Trophoblast cell (in vitro differentiated cells and primary cell): ENCODE results near the gene ABLIM2.

Experiments
- DNase-seq, 2 donors: peaks; one replicate each; pipeline ENCODE4 v3.0.0-alpha.2; 2016
- H2AFZ ChIP-seq: 2 replicates; pipeline ENCODE4 v1.6.1; 2013; ENCODE audit warnings: low read length, moderate library complexity, mild to moderate bottlenecking; ENCODE audit not compliant: insufficient read depth, poor library complexity
- H2AK5ac ChIP-seq: 2 replicates; pipeline ENCODE4 v1.6.1; 2013; ENCODE audit warnings: mild to moderate bottlenecking, low read length
- H2BK120ac ChIP-seq: 2 replicates; pipeline ENCODE4 v1.6.1; 2013; ENCODE audit warnings: low read length, mild to moderate bottlenecking, moderate library complexity; ENCODE audit not compliant: insufficient read depth, poor library complexity
- H2BK12ac ChIP-seq: 2 replicates; pipeline ENCODE4 v1.6.1; 2013; ENCODE audit warnings: mild to moderate bottlenecking, low read length, moderate library complexity
- H2BK5ac ChIP-seq: 2 replicates; pipeline ENCODE4 v1.6.1; 2013; ENCODE audit warnings: low read length, low read depth, moderate library complexity, mild to moderate bottlenecking; ENCODE audit not compliant: poor library complexity
- H3K14ac ChIP-seq: 2 replicates; pipeline ENCODE4 v1.6.1; 2013; ENCODE audit warnings: mild to moderate bottlenecking, low read length
- H3K18ac ChIP-seq: 2 replicates; pipeline ENCODE4 v1.6.1; 2013; ENCODE audit warnings: mild to moderate bottlenecking, low read length
- H3K23ac ChIP-seq: 2 replicates; pipeline ENCODE4 v1.6.1; 2013; ENCODE audit warnings: low read length
- H3K27ac ChIP-seq: 2 replicates; pipeline ENCODE4 v1.5.1; 2013; ENCODE audit warnings: low read depth, mild to moderate bottlenecking, inconsistent platforms, low read length, moderate library complexity
- H3K27me3 ChIP-seq: 2 replicates; pipeline ENCODE4 v1.6.1; 2013; ENCODE audit warnings: inconsistent platforms, mild to moderate bottlenecking, low read length, moderate library complexity; ENCODE audit not compliant: insufficient read depth
- H3K36me3 ChIP-seq, 2 experiments: 1 replicate in 1 of 2; 2 replicates in 1 of 2; pipeline ENCODE4 v1.6.1; 2013; ENCODE audit warnings: low read length in 2 of 2, mild to moderate bottlenecking in 2 of 2, moderate library complexity in 1 of 2; ENCODE audit not compliant: insufficient read depth in 2 of 2, control insufficient read depth in 1 of 2
- H3K4ac ChIP-seq: 2 replicates; pipeline ENCODE4 v1.6.1; 2013; ENCODE audit warnings: low read depth, mild to moderate bottlenecking, low read length, moderate library complexity
- H3K4me1 ChIP-seq, 2 experiments: 1 replicate in 1 of 2; 2 replicates in 1 of 2; pipeline ENCODE4 v1.6.1; 2013; ENCODE audit warnings: low read length in 2 of 2, mild to moderate bottlenecking in 2 of 2, moderate library complexity in 1 of 2; ENCODE audit not compliant: insufficient read depth in 2 of 2, control insufficient read depth in 1 of 2
- H3K4me2 ChIP-seq: 2 replicates; pipeline ENCODE4 v1.6.1; 2013; ENCODE audit warnings: inconsistent platforms, mild to moderate bottlenecking, low read length, moderate library complexity
- H3K4me3 ChIP-seq: 2 replicates; pipeline ENCODE4 v1.5.1; 2013; ENCODE audit warnings: mild to moderate bottlenecking, low read depth, low read length, inconsistent platforms
- H3K79me1 ChIP-seq: one replicate; pipeline ENCODE4 v1.6.1; 2013; ENCODE audit warnings: low read length
- H3K79me2 ChIP-seq: 2 replicates; pipeline ENCODE4 v1.6.1; 2013; ENCODE audit warnings: low read length, mild to moderate bottlenecking; ENCODE audit not compliant: control insufficient read depth, insufficient read depth, poor library complexity
- H3K9ac ChIP-seq: 2 replicates; pipeline ENCODE4 v1.6.1; 2013; ENCODE audit warnings: mild to moderate bottlenecking, low read length
- H3K9me3 ChIP-seq: 2 replicates; pipeline ENCODE4 v1.6.1; 2013; ENCODE audit warnings: low read depth, mild to moderate bottlenecking, control low read depth, inconsistent platforms, low read length; ENCODE audit not compliant: insufficient read depth
- H4K12ac ChIP-seq: 2 replicates; pipeline ENCODE4 v1.6.1; 2013; ENCODE audit warnings: low read depth, mild to moderate bottlenecking, low read length, moderate library complexity
- H4K8ac ChIP-seq: 2 replicates; pipeline ENCODE4 v1.6.1; 2013; ENCODE audit warnings: low read depth, mild to moderate bottlenecking, low read length, moderate library complexity
- H4K91ac ChIP-seq: one replicate; pipeline ENCODE4 v1.6.1; 2013; ENCODE audit warnings: low read depth, mild to moderate bottlenecking, low read length, moderate library complexity
- WGBS: extraction: QIAGEN DNeasy Blood & Tissue Kit; methylation state at CpG from one replicate; pipeline ENCODE4 v1.1.7; 2013; ENCODE audit warnings: missing lambda C conversion rate; ENCODE audit not compliant: insufficient read length, insufficient coverage; ENCODE audit errors: extremely low coverage; 5-methylcytosine and 5-hydroxymethylcytosine counted together

Gene ABLIM2

DNA sequence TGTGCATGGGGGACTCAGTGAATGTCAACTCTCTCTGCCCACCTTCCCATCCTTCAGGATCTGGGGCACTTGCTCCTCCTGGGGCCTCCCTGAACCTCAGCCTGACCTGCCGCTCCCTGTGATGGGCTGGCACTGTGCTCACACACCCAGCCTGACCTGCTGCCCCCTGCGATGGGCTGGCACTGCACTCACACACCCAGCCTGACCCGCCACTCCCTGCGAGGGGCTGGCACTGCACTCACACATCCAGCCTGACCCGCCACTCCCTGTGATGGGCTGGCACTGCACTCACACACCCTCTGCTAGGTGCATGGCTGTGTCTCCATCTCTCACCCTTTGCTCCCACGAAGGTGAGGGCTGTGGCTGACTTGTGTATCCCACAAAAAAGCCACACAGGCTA, 103.4 kb downstream of the ABLIM2 start:
- no CpG with 5 or more reads among the region's 6 CpGs for WGBS

DNA sequence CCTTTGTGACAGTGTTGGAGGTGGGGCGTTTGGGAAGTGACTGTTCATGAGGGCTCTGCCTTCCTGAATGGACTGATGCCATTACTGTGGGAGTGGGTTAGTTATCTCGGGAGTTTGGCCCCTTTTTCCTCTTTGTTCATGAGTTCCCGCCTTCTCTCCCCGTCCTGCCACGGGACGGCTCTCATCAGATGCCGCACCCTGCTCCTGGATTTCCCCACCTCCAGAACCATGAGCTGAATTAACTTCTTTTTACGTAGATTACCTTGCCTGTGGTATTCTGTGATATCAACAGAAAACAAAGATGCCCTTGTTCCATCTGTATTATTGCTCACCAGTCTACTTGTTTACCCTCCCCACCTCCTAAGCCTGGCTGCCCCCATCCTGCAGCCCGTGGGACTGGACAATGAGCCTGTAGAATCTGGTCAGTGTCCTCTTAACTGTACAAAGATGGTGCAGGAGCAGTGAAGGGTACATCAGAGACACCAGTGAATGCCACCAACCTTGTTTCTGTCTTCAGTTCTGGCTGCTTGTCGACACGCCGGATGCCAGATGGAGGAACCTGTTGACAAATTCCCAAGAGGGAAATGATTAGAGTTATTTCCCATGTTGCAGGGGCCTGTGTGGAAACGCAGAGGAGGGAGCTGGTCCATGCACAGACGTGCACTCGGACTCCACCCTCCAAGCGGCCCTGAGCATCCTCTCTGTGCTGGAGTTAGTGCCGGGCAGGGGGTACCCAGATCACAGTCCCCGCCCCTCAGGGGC, 104.7 kb downstream of the ABLIM2 start:
- no peak overlapping the region for H2AFZ ChIP-seq
- no peak overlapping the region for H4K91ac ChIP-seq
- H3K27me3 ChIP-seq: no peaks in the 10 kb centered on the region
- H4K8ac ChIP-seq: no peak overlapping the region
- no peak overlapping the region for H3K4ac ChIP-seq
- H2BK5ac ChIP-seq: no peak overlapping the region
- H4K12ac ChIP-seq: no peak overlapping the region
- DNase-seq: no peak
- H3K14ac ChIP-seq: no peak overlapping the region
- H3K4me2 ChIP-seq: no peak overlapping the region
- peaks cover 6% of the 10 kb centered on the region for H3K9me3 ChIP-seq
- H2BK120ac ChIP-seq: no peak overlapping the region
- no peak overlapping the region for H2AK5ac ChIP-seq
- H3K23ac ChIP-seq: no peak overlapping the region
- no peak overlapping the region for H3K27ac ChIP-seq
- no peak overlapping the region for H3K18ac ChIP-seq
- peaks cover 10 to 11% of the 10 kb centered on the region in 2 experiments for H3K4me1 ChIP-seq
- WGBS: no CpG with 5 or more reads among the region's 18 CpGs
- H3K4me3 ChIP-seq: no peak overlapping the region
- H2BK12ac ChIP-seq: no peak overlapping the region
- H3K79me1 ChIP-seq: no peaks in the 10 kb centered on the region
- H3K9ac ChIP-seq: no peak overlapping the region
- no peaks in the 10 kb centered on the region for H3K79me2 ChIP-seq
- H3K36me3 ChIP-seq: no peaks in the 10 kb centered on the region

More for the DNA sequence above, 103.4 kb downstream of the ABLIM2 start:
- no peak overlapping the region for H2AFZ ChIP-seq
- H2BK5ac ChIP-seq: no peak overlapping the region
- H3K23ac ChIP-seq: no peak overlapping the region
- no peak overlapping the region for H3K9ac ChIP-seq
- H3K4me1 ChIP-seq: peaks cover 1 to 4% of the 10 kb centered on the region in 2 experiments
- no peak for DNase-seq
- H3K14ac ChIP-seq: no peak overlapping the region
- H2BK12ac ChIP-seq: no peak overlapping the region
- no peak overlapping the region for H4K8ac ChIP-seq
- no peak overlapping the region for H3K27ac ChIP-seq
- H2BK120ac ChIP-seq: no peak overlapping the region
- H3K4me2 ChIP-seq: no peak overlapping the region
- H3K18ac ChIP-seq: no peak overlapping the region
- peaks cover 6% of the 10 kb centered on the region for H3K9me3 ChIP-seq
- H3K27me3 ChIP-seq: no peaks in the 10 kb centered on the region
- H4K12ac ChIP-seq: no peak overlapping the region
- H2AK5ac ChIP-seq: no peak overlapping the region
- H3K4me3 ChIP-seq: no peak overlapping the region
- H4K91ac ChIP-seq: no peak overlapping the region
- H3K36me3 ChIP-seq: no peaks in the 10 kb centered on the region
- no peaks in the 10 kb centered on the region for H3K79me2 ChIP-seq
- no peaks in the 10 kb centered on the region for H3K79me1 ChIP-seq
- no peak overlapping the region for H3K4ac ChIP-seq

DNA sequence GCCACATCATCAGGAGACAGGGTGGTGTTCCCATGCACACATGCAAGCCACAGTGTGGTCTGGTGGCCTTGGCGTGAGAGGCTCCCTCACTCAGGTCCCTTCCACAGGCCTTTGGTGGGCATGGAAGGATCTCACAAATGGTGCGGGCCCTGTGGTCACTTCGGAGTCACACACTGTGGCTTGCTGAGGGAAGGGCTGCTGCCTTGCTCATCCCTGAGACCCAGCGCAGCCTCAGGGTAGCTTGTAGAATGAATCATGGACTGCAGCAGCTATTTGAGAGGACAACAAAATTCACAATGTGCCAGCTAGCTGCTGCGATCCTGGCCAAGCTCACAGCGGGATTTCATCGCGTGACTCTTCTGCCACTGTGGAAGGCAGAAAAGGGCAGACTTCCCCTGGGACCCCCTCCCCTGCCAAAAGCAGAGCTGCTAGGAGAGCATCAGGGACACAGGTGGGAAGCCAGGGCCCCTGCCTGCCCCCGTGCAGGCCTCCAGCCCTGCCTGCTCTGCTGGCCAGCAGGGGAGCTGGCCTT, 106.4 kb downstream of the ABLIM2 start:
- Histone ChIP-seq H3K36me3 (no peaks in the 10 kb centered on the region), H3K79me1 (no peaks in the 10 kb centered on the region), H3K14ac (no peak overlapping the region), H3K4me3 (no peak overlapping the region), H3K27me3 (no peaks in the 10 kb centered on the region), H2BK5ac (no peak overlapping the region), H4K8ac (no peak overlapping the region), H3K23ac (no peak overlapping the region), H3K4ac (no peak overlapping the region), H3K79me2 (no peaks in the 10 kb centered on the region), H2BK120ac (no peak overlapping the region), H3K9me3 (peaks cover 6% of the 10 kb centered on the region), H2AFZ (no peak overlapping the region), H3K4me1 (peaks cover 14 to 15% of the 10 kb centered on the region in 2 experiments), H4K91ac (no peak overlapping the region), H3K9ac (no peak overlapping the region), H3K18ac (no peak overlapping the region), H2BK12ac (no peak overlapping the region), H2AK5ac (no peak overlapping the region), H3K4me2 (no peak overlapping the region), H3K27ac (no peak overlapping the region), H4K12ac (no peak overlapping the region)
- DNase-seq: no peak
- no CpG with 5 or more reads among the region's 9 CpGs for WGBS

DNA sequence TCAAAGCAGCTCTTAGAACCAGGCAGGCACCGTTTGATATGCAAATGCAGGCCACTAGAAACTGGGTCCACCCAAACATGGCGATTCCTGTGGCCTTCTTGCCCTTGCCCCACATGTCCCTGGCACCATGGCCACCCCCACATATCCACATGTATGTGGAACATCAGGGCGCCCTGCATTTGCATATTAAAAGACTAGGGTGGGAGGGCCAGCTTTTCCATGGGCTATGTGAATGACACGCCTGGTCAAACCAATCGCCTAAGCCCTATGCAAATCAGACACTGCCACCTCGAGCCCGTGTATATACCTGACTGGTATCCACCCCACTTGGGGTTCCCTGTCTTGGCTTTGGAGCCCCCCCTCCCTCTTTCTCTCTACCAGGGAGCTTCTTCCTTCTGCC, 107.0 kb downstream of the ABLIM2 start:
- DNase-seq: no peak
- no peak overlapping the region for H3K14ac ChIP-seq
- H4K8ac ChIP-seq: no peak overlapping the region
- no CpG with 5 or more reads among the region's 7 CpGs for WGBS
- H3K79me1 ChIP-seq: no peaks in the 10 kb centered on the region
- H3K27ac ChIP-seq: no peak overlapping the region
- no peak overlapping the region for H2AK5ac ChIP-seq
- peaks cover 14 to 15% of the 10 kb centered on the region in 2 experiments for H3K4me1 ChIP-seq
- H4K12ac ChIP-seq: no peak overlapping the region
- H3K4me3 ChIP-seq: no peak overlapping the region
- H4K91ac ChIP-seq: no peak overlapping the region
- no peaks in the 10 kb centered on the region for H3K36me3 ChIP-seq
- H3K23ac ChIP-seq: no peak overlapping the region
- no peak overlapping the region for H2BK12ac ChIP-seq
- H3K79me2 ChIP-seq: no peaks in the 10 kb centered on the region
- no peak overlapping the region for H3K4ac ChIP-seq
- H3K9me3 ChIP-seq: peaks cover 6% of the 10 kb centered on the region
- H3K4me2 ChIP-seq: no peak overlapping the region
- no peak overlapping the region for H3K9ac ChIP-seq
- H2AFZ ChIP-seq: no peak overlapping the region
- no peak overlapping the region for H2BK120ac ChIP-seq
- H3K18ac ChIP-seq: no peak overlapping the region
- no peaks in the 10 kb centered on the region for H3K27me3 ChIP-seq
- H2BK5ac ChIP-seq: no peak overlapping the region
